ENCODE data around the gene IRF6. TPM values are rescaled to one million over a fixed set of nuclear protein-coding genes. Genes with fewer than 3 reads are reported as not detected.

Gene IRF6
- polyA plus RNA-seq, 1 of the 3 experiments (the other 2 are of a cell fraction): 0.94 TPM

- 14% methylated on average over 5 of the region's 5 CpGs for WGBS (ENCODE audit: low lambda C conversion rate)
- Histone ChIP-seq H3K27me3 (ENCODE audit: insufficient read depth) (no peaks in the 10 kb centered on the region), H3K4me2 (peak overlapping the region; percentile 69), H4K20me1 (ENCODE audit: insufficient read depth) (no peaks in the 10 kb centered on the region), H3K9me3 (no peaks in the 10 kb centered on the region), H2AFZ (ENCODE audit: low read depth) (peak overlapping the region; percentile 7; the same call in 1 of the 2 replicates), H3K4me3 (ENCODE audit: low read depth in 2 of 2, low read length in 1 of 2) (peak overlapping the region in 1 of 2 experiments; percentile 27; a peak in 1 of 4 replicates), H3K79me2 (ENCODE audit: insufficient read depth) (no peaks in the 10 kb centered on the region), H3K27ac (ENCODE audit: low read depth in 2 of 2, low read length in 1 of 2) (peak overlapping the region; percentile 89 to 97), H3K36me3 (replicated peaks in 1 of 2; ENCODE audit: control insufficient read depth in 1 of 2, insufficient read depth in 2 of 2, low read length in 1 of 2) (no peaks in the 10 kb centered on the region), H3K9ac (peak overlapping the region; percentile 43; the same call in 1 of the 2 replicates), H3K4me1 (ENCODE audit: control insufficient read depth in 1 of 2, insufficient read depth in 2 of 2, low read depth in 1 of 2, low read length in 1 of 2) (peaks cover 16 to 36% of the 10 kb centered on the region in 2 experiments; a peak in 3 of 4 replicates), H3F3A (replicated peaks; ENCODE audit: insufficient read depth) (peaks cover 11% of the 10 kb centered on the region), H3K9me2 (no peaks in the 10 kb centered on the region)
- ChIA-PET CTCF (interaction anchor here (0.9 to 5.0 kb wide), 5 partner anchors 11 to 224 kb away, joined by 3 to 33 read pairs (median 3); partner anchors contain the start of gene UTP25), POLR2A (interaction anchor here (0.6 to 1.2 kb wide), 4 partner anchors 10 to 17 kb away, joined by 3 to 4 read pairs (median 4); partner anchors contain the start of gene C1orf74)
- DNase-seq: peak; percentile 64
- TF ChIP-seq TCF12 (IDR thresholded peaks at IDR 0.05) (peak; percentile 84), JUND (IDR thresholded peaks at IDR 0.05) (peak; percentile 40; the same call in 1 of the 2 replicates), ELF1 (IDR thresholded peaks at IDR 0.05) (no peak), NFIC (IDR thresholded peaks at IDR 0.05; ENCODE audit: borderline replicate concordance) (peak; percentile 73), SIN3A (IDR thresholded peaks at IDR 0.05; ENCODE audit: borderline replicate concordance, low read depth, low read length) (no peak), RFX5 (IDR thresholded peaks at IDR 0.05; ENCODE audit: low read length) (no peak), RCOR1 (IDR thresholded peaks at IDR 0.05; ENCODE audit: low read length) (no peak), GATA2 (CRISPR knock-in tag; IDR thresholded peaks at IDR 0.05) (no peak; the same call in 1 of the 2 replicates), FOXJ3 (CRISPR knock-in tag; IDR thresholded peaks at IDR 0.05) (no peak), CHD2 (IDR thresholded peaks at IDR 0.05; ENCODE audit: low read length, partially characterized antibody) (peak; percentile 10), NRF1 (IDR thresholded peaks at IDR 0.05; ENCODE audit: low read depth, low read length) (no peak), EP300 (IDR thresholded peaks at IDR 0.05; ENCODE audit: borderline replicate concordance in 1 of 2, low read depth in 1 of 2, low read length in 1 of 2) (peak in 1 of 2 experiments; percentile 51; a peak in 1 of 4 replicates), SMC3 (IDR thresholded peaks at IDR 0.05; ENCODE audit: low read depth, low read length) (no peak), POLR2AphosphoS5 (IDR thresholded peaks at IDR 0.05; ENCODE audit: low read depth, low read length) (no peak), FOSL2 (IDR thresholded peaks at IDR 0.05; ENCODE audit: borderline replicate concordance, low read depth) (peak; percentile 23; the same call in 1 of the 2 replicates), MXI1 (IDR thresholded peaks at IDR 0.05; ENCODE audit: low read depth, low read length) (no peak), GABPA (IDR thresholded peaks at IDR 0.05; ENCODE audit: low read depth) (no peak), YY1 (IDR thresholded peaks at IDR 0.05; ENCODE audit: low read depth) (no peak), FOXM1 (IDR thresholded peaks at IDR 0.05; ENCODE audit: low read depth) (peak; percentile 64; the same call in 1 of the 2 replicates)
- TF ChIP-seq, protein P1, sequence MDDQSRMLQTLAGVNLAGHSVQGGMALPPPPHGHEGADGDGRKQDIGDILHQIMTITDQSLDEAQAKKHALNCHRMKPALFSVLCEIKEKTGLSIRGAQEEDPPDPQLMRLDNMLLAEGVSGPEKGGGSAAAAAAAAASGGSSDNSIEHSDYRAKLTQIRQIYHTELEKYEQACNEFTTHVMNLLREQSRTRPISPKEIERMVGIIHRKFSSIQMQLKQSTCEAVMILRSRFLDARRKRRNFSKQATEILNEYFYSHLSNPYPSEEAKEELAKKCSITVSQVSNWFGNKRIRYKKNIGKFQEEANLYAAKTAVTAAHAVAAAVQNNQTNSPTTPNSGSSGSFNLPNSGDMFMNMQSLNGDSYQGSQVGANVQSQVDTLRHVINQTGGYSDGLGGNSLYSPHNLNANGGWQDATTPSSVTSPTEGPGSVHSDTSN (IDR thresholded peaks at IDR 0.05): no peak
- TF ChIP-seq, protein P2, sequence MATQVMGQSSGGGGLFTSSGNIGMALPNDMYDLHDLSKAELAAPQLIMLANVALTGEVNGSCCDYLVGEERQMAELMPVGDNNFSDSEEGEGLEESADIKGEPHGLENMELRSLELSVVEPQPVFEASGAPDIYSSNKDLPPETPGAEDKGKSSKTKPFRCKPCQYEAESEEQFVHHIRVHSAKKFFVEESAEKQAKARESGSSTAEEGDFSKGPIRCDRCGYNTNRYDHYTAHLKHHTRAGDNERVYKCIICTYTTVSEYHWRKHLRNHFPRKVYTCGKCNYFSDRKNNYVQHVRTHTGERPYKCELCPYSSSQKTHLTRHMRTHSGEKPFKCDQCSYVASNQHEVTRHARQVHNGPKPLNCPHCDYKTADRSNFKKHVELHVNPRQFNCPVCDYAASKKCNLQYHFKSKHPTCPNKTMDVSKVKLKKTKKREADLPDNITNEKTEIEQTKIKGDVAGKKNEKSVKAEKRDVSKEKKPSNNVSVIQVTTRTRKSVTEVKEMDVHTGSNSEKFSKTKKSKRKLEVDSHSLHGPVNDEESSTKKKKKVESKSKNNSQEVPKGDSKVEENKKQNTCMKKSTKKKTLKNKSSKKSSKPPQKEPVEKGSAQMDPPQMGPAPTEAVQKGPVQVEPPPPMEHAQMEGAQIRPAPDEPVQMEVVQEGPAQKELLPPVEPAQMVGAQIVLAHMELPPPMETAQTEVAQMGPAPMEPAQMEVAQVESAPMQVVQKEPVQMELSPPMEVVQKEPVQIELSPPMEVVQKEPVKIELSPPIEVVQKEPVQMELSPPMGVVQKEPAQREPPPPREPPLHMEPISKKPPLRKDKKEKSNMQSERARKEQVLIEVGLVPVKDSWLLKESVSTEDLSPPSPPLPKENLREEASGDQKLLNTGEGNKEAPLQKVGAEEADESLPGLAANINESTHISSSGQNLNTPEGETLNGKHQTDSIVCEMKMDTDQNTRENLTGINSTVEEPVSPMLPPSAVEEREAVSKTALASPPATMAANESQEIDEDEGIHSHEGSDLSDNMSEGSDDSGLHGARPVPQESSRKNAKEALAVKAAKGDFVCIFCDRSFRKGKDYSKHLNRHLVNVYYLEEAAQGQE (IDR thresholded peaks at IDR 0.05; ENCODE audit: low read depth, low read length): no peak
- TF ChIP-seq, protein P3, sequence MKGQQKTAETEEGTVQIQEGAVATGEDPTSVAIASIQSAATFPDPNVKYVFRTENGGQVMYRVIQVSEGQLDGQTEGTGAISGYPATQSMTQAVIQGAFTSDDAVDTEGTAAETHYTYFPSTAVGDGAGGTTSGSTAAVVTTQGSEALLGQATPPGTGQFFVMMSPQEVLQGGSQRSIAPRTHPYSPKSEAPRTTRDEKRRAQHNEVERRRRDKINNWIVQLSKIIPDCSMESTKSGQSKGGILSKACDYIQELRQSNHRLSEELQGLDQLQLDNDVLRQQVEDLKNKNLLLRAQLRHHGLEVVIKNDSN (IDR thresholded peaks at IDR 0.05; ENCODE audit: borderline replicate concordance, low read depth): no peak
- TF ChIP-seq, protein P4, sequence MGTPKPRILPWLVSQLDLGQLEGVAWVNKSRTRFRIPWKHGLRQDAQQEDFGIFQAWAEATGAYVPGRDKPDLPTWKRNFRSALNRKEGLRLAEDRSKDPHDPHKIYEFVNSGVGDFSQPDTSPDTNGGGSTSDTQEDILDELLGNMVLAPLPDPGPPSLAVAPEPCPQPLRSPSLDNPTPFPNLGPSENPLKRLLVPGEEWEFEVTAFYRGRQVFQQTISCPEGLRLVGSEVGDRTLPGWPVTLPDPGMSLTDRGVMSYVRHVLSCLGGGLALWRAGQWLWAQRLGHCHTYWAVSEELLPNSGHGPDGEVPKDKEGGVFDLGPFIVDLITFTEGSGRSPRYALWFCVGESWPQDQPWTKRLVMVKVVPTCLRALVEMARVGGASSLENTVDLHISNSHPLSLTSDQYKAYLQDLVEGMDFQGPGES (IDR thresholded peaks at IDR 0.05; ENCODE audit: low read depth, low read length): no peak
- TF ChIP-seq, protein P5, sequence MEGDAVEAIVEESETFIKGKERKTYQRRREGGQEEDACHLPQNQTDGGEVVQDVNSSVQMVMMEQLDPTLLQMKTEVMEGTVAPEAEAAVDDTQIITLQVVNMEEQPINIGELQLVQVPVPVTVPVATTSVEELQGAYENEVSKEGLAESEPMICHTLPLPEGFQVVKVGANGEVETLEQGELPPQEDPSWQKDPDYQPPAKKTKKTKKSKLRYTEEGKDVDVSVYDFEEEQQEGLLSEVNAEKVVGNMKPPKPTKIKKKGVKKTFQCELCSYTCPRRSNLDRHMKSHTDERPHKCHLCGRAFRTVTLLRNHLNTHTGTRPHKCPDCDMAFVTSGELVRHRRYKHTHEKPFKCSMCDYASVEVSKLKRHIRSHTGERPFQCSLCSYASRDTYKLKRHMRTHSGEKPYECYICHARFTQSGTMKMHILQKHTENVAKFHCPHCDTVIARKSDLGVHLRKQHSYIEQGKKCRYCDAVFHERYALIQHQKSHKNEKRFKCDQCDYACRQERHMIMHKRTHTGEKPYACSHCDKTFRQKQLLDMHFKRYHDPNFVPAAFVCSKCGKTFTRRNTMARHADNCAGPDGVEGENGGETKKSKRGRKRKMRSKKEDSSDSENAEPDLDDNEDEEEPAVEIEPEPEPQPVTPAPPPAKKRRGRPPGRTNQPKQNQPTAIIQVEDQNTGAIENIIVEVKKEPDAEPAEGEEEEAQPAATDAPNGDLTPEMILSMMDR (IDR thresholded peaks at IDR 0.05): no peak
- TF ChIP-seq, protein P6, sequence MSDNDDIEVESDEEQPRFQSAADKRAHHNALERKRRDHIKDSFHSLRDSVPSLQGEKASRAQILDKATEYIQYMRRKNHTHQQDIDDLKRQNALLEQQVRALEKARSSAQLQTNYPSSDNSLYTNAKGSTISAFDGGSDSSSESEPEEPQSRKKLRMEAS (IDR thresholded peaks at IDR 0.05; ENCODE audit: low read depth): no peak
Observed at GRCh38 chr1:209800984-209801834, 4.7 kb downstream of the IRF6 start.
